Measurements from ENCODE around the gene MYOC. TPM values are rescaled to one million over a fixed set of nuclear protein-coding genes. Genes with fewer than 3 reads are reported as not detected.

MYOC gene
- total RNA-seq, 8 experiments from 2014 or later = 0.41 to 0.43 TPM; not detected in 6

GRCh38 chr1:171644805-171645483 is 7.5 kb downstream of the MYOC start:
- no peak overlapping the region for H3K27ac ChIP-seq
- WGBS, 10 experiments = 0 to 51% (median 23%) methylated on average over 1 to 12 of the region's 15 CpGs; no CpG with 5 or more reads in 1 of the 10 experiments
- peak; percentile 55 to 88 (median 71) for ATAC-seq (replicated peaks in 6 of 8)
- H3K4me1 ChIP-seq (replicated peaks in 1 of 2) = no peaks in the 10 kb centered on the region
- in situ Hi-C loops (cut with MboI; ENCODE audit: low pct_unique_long_range_greater_than_20kb in 2 of 9, low sequenced_read_pairs in 9 of 9, unreplicated experiment in 9 of 9) = loop anchor here in 2 of 9 experiments (25.0 kb wide), 1 partner anchor 342 kb away; no protein-coding TSS in a partner anchor
- no peak overlapping the region for H3K4me3 ChIP-seq

GRCh38 chr1:171643156-171643555 is 9.3 kb downstream of the MYOC start:
- in situ Hi-C loops (cut with MboI; ENCODE audit: low pct_unique_long_range_greater_than_20kb in 2 of 9, low sequenced_read_pairs in 9 of 9, unreplicated experiment in 9 of 9) = loop anchor here in 2 of 9 experiments (25.0 kb wide), 1 partner anchor 344 kb away; no protein-coding TSS in a partner anchor
- WGBS, 10 experiments = 0 to 100% (median 76%) methylated on average over 1 to 7 of the region's 8 CpGs; no CpG with 5 or more reads in 4 of the 10 experiments
- no peak overlapping the region for H3K4me3 ChIP-seq
- no peak for ATAC-seq (replicated peaks in 6 of 8)
- H3K27ac ChIP-seq = no peak overlapping the region
- H3K4me1 ChIP-seq (replicated peaks in 1 of 2) = no peaks in the 10 kb centered on the region

- Histone ChIP-seq H3K27ac (no peak overlapping the region), H3K4me1 (replicated peaks in 1 of 2) (no peaks in the 10 kb centered on the region), H3K4me3 (no peak overlapping the region)
- whole genome bisulfite sequencing, 10 experiments = 46 to 100% (median 89%) methylated on average over 2 to 4 of the region's 4 CpGs; no CpG with 5 or more reads in 4 of the 10 experiments
- in situ Hi-C loops (cut with MboI; ENCODE audit: low pct_unique_long_range_greater_than_20kb in 2 of 9, low sequenced_read_pairs in 9 of 9, unreplicated experiment in 9 of 9) = loop anchor here in 2 of 9 experiments (25.0 kb wide), 1 partner anchor 345 kb away; no protein-coding TSS in a partner anchor
- no peak for ATAC-seq (replicated peaks in 6 of 8)
These were observed 10.3 kb downstream of the MYOC start for GRCh38 chr1:171642197-171642596.

- H3K4me1 ChIP-seq (replicated peaks in 1 of 2) = no peaks in the 10 kb centered on the region
- 17 to 60% (median 53%) methylated on average over 1 to 9 of the region's 10 CpGs; no CpG with 5 or more reads in 1 of the 10 experiments for WGBS, 10 experiments
- no peak for ATAC-seq (replicated peaks in 6 of 8)
- no peak overlapping the region for H3K27ac ChIP-seq
- in situ Hi-C loops (cut with MboI; ENCODE audit: low pct_unique_long_range_greater_than_20kb in 2 of 9, low sequenced_read_pairs in 9 of 9, unreplicated experiment in 9 of 9) = loop anchor here in 2 of 9 experiments (25.0 kb wide), 1 partner anchor 346 kb away; no protein-coding TSS in a partner anchor
- H3K4me3 ChIP-seq = no peak overlapping the region
These were observed 11.2 kb downstream of the MYOC start for GRCh38 chr1:171641076-171641864.

- in situ Hi-C loops (cut with MboI; ENCODE audit: low pct_unique_long_range_greater_than_20kb in 2 of 9, low sequenced_read_pairs in 9 of 9, unreplicated experiment in 9 of 9) = loop anchor here in 2 of 9 experiments (25.0 kb wide), 1 partner anchor 347 kb away; no protein-coding TSS in a partner anchor
- H3K4me3 ChIP-seq = no peak overlapping the region
- ATAC-seq (replicated peaks in 6 of 8) = no peak
- no peak overlapping the region for H3K27ac ChIP-seq
- 100% methylated on average over 1 of the region's 1 CpG; no CpG with 5 or more reads in 8 of the 10 experiments for WGBS, 10 experiments
- H3K4me1 ChIP-seq (replicated peaks in 1 of 2) = no peaks in the 10 kb centered on the region
These were observed 12.3 kb downstream of the MYOC start for GRCh38 chr1:171640225-171640624.

- in situ Hi-C loops (cut with MboI; ENCODE audit: low pct_unique_long_range_greater_than_20kb in 2 of 9, low sequenced_read_pairs in 9 of 9, unreplicated experiment in 9 of 9) = loop anchor here in 2 of 9 experiments (25.0 kb wide), 1 partner anchor 349 kb away; no protein-coding TSS in a partner anchor
These were observed 14.4 kb downstream of the MYOC start for GRCh38 chr1:171637928-171638576.

GRCh38 chr1:171636141-171636540 is 16.3 kb downstream of the MYOC start:
- Histone ChIP-seq H3K27ac (no peak overlapping the region), H3K4me1 (replicated peaks in 1 of 2) (no peaks in the 10 kb centered on the region), H3K4me3 (no peak overlapping the region)
- no peak for ATAC-seq (replicated peaks in 6 of 8)
- 60 to 80% (median 78%) methylated on average over 1 to 11 of the region's 11 CpGs; no CpG with 5 or more reads in 5 of the 10 experiments for WGBS, 10 experiments
- in situ Hi-C loops (cut with MboI; ENCODE audit: low pct_unique_long_range_greater_than_20kb in 2 of 9, low sequenced_read_pairs in 9 of 9, unreplicated experiment in 9 of 9) = loop anchor here in 2 of 9 experiments (25.0 kb wide), 1 partner anchor 351 kb away; no protein-coding TSS in a partner anchor

More at GRCh38 chr1:171637928-171638576, 14.4 kb downstream of the MYOC start:
- H3K4me3 ChIP-seq = no peak overlapping the region
- H3K4me1 ChIP-seq (replicated peaks in 1 of 2) = no peaks in the 10 kb centered on the region
- H3K27ac ChIP-seq = no peak overlapping the region
- ATAC-seq (replicated peaks in 6 of 8) = peak in 1 of 8 experiments; percentile 48
- WGBS, 10 experiments = 17 to 100% (median 50%) methylated on average over 1 to 4 of the region's 4 CpGs; no CpG with 5 or more reads in 3 of the 10 experiments

- Histone ChIP-seq H3K27ac (no peak overlapping the region), H3K4me1 (replicated peaks in 1 of 2) (no peaks in the 10 kb centered on the region), H3K4me3 (no peak overlapping the region)
- WGBS, 10 experiments = 0 to 100% (median 88%) methylated on average over 1 to 2 of the region's 2 CpGs; no CpG with 5 or more reads in 3 of the 10 experiments
- in situ Hi-C loops (cut with MboI; ENCODE audit: low pct_unique_long_range_greater_than_20kb in 2 of 9, low sequenced_read_pairs in 9 of 9, unreplicated experiment in 9 of 9) = loop anchor here in 2 of 9 experiments (25.0 kb wide), 1 partner anchor 352 kb away; no protein-coding TSS in a partner anchor
- no peak for ATAC-seq (replicated peaks in 6 of 8)
These were observed 16.8 kb downstream of the MYOC start for GRCh38 chr1:171635661-171636060.

GRCh38 chr1:171628225-171628624 is 24.3 kb downstream of the MYOC start:
- Histone ChIP-seq H3K4me3 (no peak overlapping the region), H3K4me1 (replicated peaks in 1 of 2) (no peaks in the 10 kb centered on the region), H3K27ac (no peak overlapping the region)
- 22 to 100% (median 90%) methylated on average over 1 to 2 of the region's 2 CpGs for WGBS, 10 experiments
- ATAC-seq (replicated peaks in 6 of 8) = no peak
- in situ Hi-C loops (cut with MboI; ENCODE audit: low pct_unique_long_range_greater_than_20kb in 2 of 9, low sequenced_read_pairs in 9 of 9, unreplicated experiment in 9 of 9) = loop anchor here in 2 of 9 experiments (25.0 kb wide), 1 partner anchor 359 kb away; no protein-coding TSS in a partner anchor

- ATAC-seq (replicated peaks in 6 of 8) = no peak
- Histone ChIP-seq H3K4me3 (no peak overlapping the region), H3K27ac (no peak overlapping the region), H3K4me1 (replicated peaks in 1 of 2) (peaks cover 0 to 4% of the 10 kb centered on the region in 2 donors)
- WGBS, 10 experiments = 0 to 100% (median 80%) methylated on average over 1 to 5 of the region's 5 CpGs; no CpG with 5 or more reads in 1 of the 10 experiments
- in situ Hi-C loops (cut with MboI; ENCODE audit: low pct_unique_long_range_greater_than_20kb in 2 of 9, low sequenced_read_pairs in 9 of 9, unreplicated experiment in 9 of 9) = loop anchor here in 2 of 9 experiments (25.0 kb wide), 1 partner anchor 360 kb away; no protein-coding TSS in a partner anchor
These were observed 25.5 kb downstream of the MYOC start for GRCh38 chr1:171627020-171627419.

- in situ Hi-C loops (cut with MboI; ENCODE audit: low pct_unique_long_range_greater_than_20kb in 2 of 9, low sequenced_read_pairs in 9 of 9, unreplicated experiment in 9 of 9) = loop anchor here in 2 of 9 experiments (25.0 kb wide), 1 partner anchor 362 kb away; no protein-coding TSS in a partner anchor
- 33 to 100% (median 56%) methylated on average over 1 of the region's 1 CpG; no CpG with 5 or more reads in 5 of the 10 experiments for WGBS, 10 experiments
- ATAC-seq (replicated peaks in 6 of 8) = no peak
- Histone ChIP-seq H3K4me3 (no peak overlapping the region), H3K27ac (no peak overlapping the region), H3K4me1 (replicated peaks in 1 of 2) (peaks cover 0 to 5% of the 10 kb centered on the region in 2 donors)
These were observed 27.3 kb downstream of the MYOC start for GRCh38 chr1:171625225-171625624.

- 18 to 96% (median 65%) methylated on average over 1 to 9 of the region's 9 CpGs; no CpG with 5 or more reads in 1 of the 10 experiments for WGBS, 10 experiments
- peaks cover 0 to 5% of the 10 kb centered on the region in 2 donors for H3K4me1 ChIP-seq (replicated peaks in 1 of 2)
- no peak overlapping the region for H3K27ac ChIP-seq
- ATAC-seq (replicated peaks in 6 of 8) = no peak
- in situ Hi-C loops (cut with MboI; ENCODE audit: low pct_unique_long_range_greater_than_20kb in 2 of 9, low sequenced_read_pairs in 9 of 9, unreplicated experiment in 9 of 9) = no loop called here
- no peak overlapping the region for H3K4me3 ChIP-seq
These were observed 28.7 kb downstream of the MYOC start for GRCh38 chr1:171623651-171624331.
